ENCODE measurements around the gene SPEG. TPM values are rescaled to one million over a fixed set of nuclear protein-coding genes. Genes with fewer than 3 reads are reported as not detected.
A peak's percentile ranks its signal among the peaks of the same experiment; 100 is the strongest.

Gene SPEG
- total RNA-seq, 1 experiment from 2014 or later = 56.6 TPM

DNA sequence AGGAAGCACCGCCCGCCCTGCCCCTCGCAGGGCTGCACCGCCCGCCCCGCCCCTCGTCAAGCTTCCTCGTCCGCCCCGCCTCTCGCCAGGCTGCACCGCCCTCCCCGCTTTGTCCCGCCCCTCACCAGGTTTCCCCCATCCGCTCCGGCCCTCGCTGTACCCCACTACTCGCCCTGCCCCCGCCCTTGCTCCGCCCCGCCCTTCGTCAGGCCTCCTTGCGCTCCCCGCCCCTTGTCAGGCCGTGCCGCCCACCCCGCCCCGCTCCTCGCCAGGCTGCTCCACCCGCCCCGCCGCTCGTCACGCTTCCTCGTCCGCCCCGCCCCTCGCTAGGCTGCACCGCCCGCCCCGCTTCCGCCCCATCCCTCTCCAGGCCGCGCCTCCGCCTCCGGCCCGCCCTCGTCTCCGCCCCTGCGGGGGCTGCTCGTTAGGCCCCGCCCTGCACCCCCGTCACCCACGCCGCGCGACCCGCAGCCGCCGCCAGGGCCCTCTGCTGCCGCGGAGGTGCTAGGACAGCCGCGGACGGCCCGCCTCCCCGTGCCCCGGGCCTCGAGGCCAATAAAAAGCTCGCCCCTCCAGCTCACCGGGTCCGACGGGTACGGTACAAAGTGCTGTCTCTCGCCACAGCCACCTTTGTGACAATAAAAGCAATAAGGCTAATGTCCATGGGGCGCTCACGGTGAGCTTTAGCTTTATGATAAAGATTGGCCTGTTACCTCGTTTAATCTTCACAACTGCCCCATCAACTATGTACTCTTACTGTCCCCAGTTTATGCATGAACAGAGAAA lies 46.3 kb upstream of the SPEG start:
- peak overlapping the region; percentile 66 for H3K4me2 ChIP-seq (ENCODE audit: low read length)

More for the DNA sequence above, 46.3 kb upstream of the SPEG start:
- H3K9me3 ChIP-seq (ENCODE audit: control insufficient read depth in 1 of 2, insufficient read depth in 1 of 2, low read depth in 1 of 2, low read length in 2 of 2) = no peaks in the 10 kb centered on the region
- TF ChIP-seq JUND (IDR thresholded peaks at IDR 0.05) (no peak), POLR2A (IDR thresholded peaks at IDR 0.05; ENCODE audit: borderline replicate concordance, extremely low read depth, insufficient read depth, insufficient read length) (no peak), RAD21 (IDR thresholded peaks at IDR 0.05; ENCODE audit: low read depth) (no peak), SRF (IDR thresholded peaks at IDR 0.05; ENCODE audit: low read depth) (no peak), ELF1 (IDR thresholded peaks at IDR 0.05; ENCODE audit: borderline replicate concordance, low read depth) (no peak), ATF3 (IDR thresholded peaks at IDR 0.05) (no peak), ZFX (IDR thresholded peaks at IDR 0.05) (no peak; the same call in 1 of the 2 replicates), FOSL1 (IDR thresholded peaks at IDR 0.05; ENCODE audit: low read depth) (no peak), CBX3 (IDR thresholded peaks at IDR 0.05; ENCODE audit: low read depth) (no peak; the same call in 1 of the 2 replicates), SP1 (IDR thresholded peaks at IDR 0.05; ENCODE audit: low read depth) (peak; percentile 54), TCF7L2 (IDR thresholded peaks at IDR 0.05; ENCODE audit: borderline replicate concordance, extremely low read depth, insufficient read depth, insufficient read length) (no peak), CTCF (IDR thresholded peaks at IDR 0.05 in 2 of 3, conservative IDR thresholded peaks at IDR 0.05 in 1 of 3; ENCODE audit: borderline replicate concordance in 1 of 3, insufficient read depth in 1 of 3, low read depth in 2 of 3, low read length in 2 of 3) (peak; percentile 38 to 64 (median 60); a peak in 4 of 6 replicates), POLR2AphosphoS5 (IDR thresholded peaks at IDR 0.05; ENCODE audit: low read depth, low read length) (no peak; the same call in 1 of the 2 replicates), YY1 (IDR thresholded peaks at IDR 0.05; ENCODE audit: extremely low read depth, insufficient replicate concordance, low read depth, low read length) (no peak), EGR1 (IDR thresholded peaks at IDR 0.05; ENCODE audit: low read depth) (peak; percentile 93), EZH2phosphoT487 (IDR thresholded peaks at IDR 0.05; ENCODE audit: borderline replicate concordance) (no peak), ZNF274 (IDR thresholded peaks at IDR 0.05; ENCODE audit: low read depth, low read length) (no peak), SIN3A (IDR thresholded peaks at IDR 0.05; ENCODE audit: low read depth) (no peak), CEBPB (IDR thresholded peaks at IDR 0.05; ENCODE audit: low read depth) (no peak), REST (IDR thresholded peaks at IDR 0.05; ENCODE audit: low read depth) (no peak), MAX (IDR thresholded peaks at IDR 0.05) (peak; percentile 67; the same call in 1 of the 2 replicates)
- peaks cover 4 to 24% of the 10 kb centered on the region in 2 experiments; a peak in 3 of 4 replicates for H3K36me3 ChIP-seq (ENCODE audit: control insufficient read depth in 1 of 2, insufficient read depth in 2 of 2, low read length in 2 of 2)
- peak overlapping the region; percentile 44 for H3K9ac ChIP-seq (ENCODE audit: low read length)
- peaks cover 9 to 18% of the 10 kb centered on the region in 2 experiments; a peak in 3 of 4 replicates for H3K4me1 ChIP-seq (ENCODE audit: control insufficient read depth in 1 of 2, insufficient read depth in 2 of 2, low read length in 2 of 2)
- peak overlapping the region; percentile 81 for H2AFZ ChIP-seq (ENCODE audit: low read depth, low read length, poor library complexity, severe bottlenecking)
- no peaks in the 10 kb centered on the region for H3K27me3 ChIP-seq (ENCODE audit: insufficient read depth, low read length)
- peak overlapping the region; percentile 63 for H3K27ac ChIP-seq (ENCODE audit: low read depth, low read length)
- BruUV-seq (replicated peaks) = no TSS peak
- no peaks in the 10 kb centered on the region for H3K9me2 ChIP-seq (ENCODE audit: insufficient read depth)
- peak; percentile 78 for ATAC-seq
- peak; percentile 90 for DNase-seq (ENCODE audit: low read depth, low spot score)
- ChIA-PET POLR2A (interaction anchor here (0.7 to 1.5 kb wide), 7 partner anchors 10 to 141 kb away, joined by 4 to 9 read pairs (median 4); partner anchors contain the start of genes DNAJB2 and GMPPA), CTCF (interaction anchor here (0.6 to 2.9 kb wide), 20 partner anchors 10 to 541 kb away, joined by 3 to 32 read pairs (median 4); no protein-coding TSS in a partner anchor), RAD21 (ENCODE audit: low non-redundant PET in 1 of 2, low total read pairs in 2 of 2, uncharacterized antibody in 2 of 2, unreplicated experiment in 2 of 2) (interaction anchor here (0.6 to 1.0 kb wide), 5 partner anchors 78 to 159 kb away, joined by 3 to 6 read pairs (median 4); no protein-coding TSS in a partner anchor)
- H4K20me1 ChIP-seq (ENCODE audit: insufficient read depth) = no peaks in the 10 kb centered on the region
- intact Hi-C loops (cut with micrococcal nuclease) = loop anchor here (2.0 to 5.0 kb wide), 3 partner anchors 44 to 299 kb away; partner anchors contain the start of genes CNPPD1 and RETREG2
- peaks cover 12% of the 10 kb centered on the region; the same call in 1 of the 2 replicates for H3K79me2 ChIP-seq (ENCODE audit: insufficient read depth, low read length)
- H3K4me3 ChIP-seq (replicated peaks in 1 of 2; ENCODE audit: low read depth in 1 of 2, low read length in 2 of 2) = peak overlapping the region; percentile 31 to 49
